K562 (cell line): ENCODE results near the gene DHX35. TPM values are rescaled to one million over a fixed set of nuclear protein-coding genes. Genes with fewer than 3 reads are reported as not detected.

Source experiments
- ATAC-seq: fragments of 200-7000 bp; cut with Tn5 transposase; 3 replicates; pipeline ENCODE4 v1.9.1; 2020; ENCODE audit warnings: moderate library complexity
- BruUV-seq: library from RNA; stranded (reverse); fragments of 400-500 nt; replicated peaks from 2 replicates; lab custom pipeline; 2021; lab: Mats Ljungman, UMichigan
- CTCF ChIA-PET: fragments of 300-600 bp; formaldehyde crosslinking; extraction: SDS; loops from one replicate; lab custom pipeline; 2021; ENCODE audit warnings: low intra/inter-chr PET ratio; lab: Yijun Ruan, JAX
- POLR2A ChIA-PET: fragments of 300-600, 350-650 bp; sonication (Branson Sonifier 250); formaldehyde crosslinking; extraction: SDS; loops from one replicate; lab custom pipeline; 2021; ENCODE audit warnings: antibody characterized with exemption, inconsistent platforms; lab: Yijun Ruan, JAX
- DNase-seq, 4 experiments: peaks; one replicate each; pipeline versions ENCODE4 v3.0.0 to v3.0.0-alpha.2; 2011 to 2018; ENCODE audit warnings: low spot score in 3 of 4, mixed read lengths in 3 of 4; ENCODE audit errors: extremely low read depth in 1 of 4
- FAIRE-seq: peaks from 2 replicates; lab custom pipeline; 2011; peaks lifted over from hg19 to GRCh38; lab: Jason Lieb, UNC
- H2AFZ ChIP-seq: 2 replicates; pipeline ENCODE4 v1.6.0; 2011; ENCODE audit warnings: low read depth, low read length, control low read depth, inconsistent platforms
- H3K27ac ChIP-seq: fragments of 200-600 bp; 3 replicates; pipeline ENCODE4 v1.8.0; 2011; ENCODE audit warnings: low read depth, mild to moderate bottlenecking, control low read depth, inconsistent platforms, low read length, moderate library complexity, mixed read lengths; ENCODE audit errors: extremely low read depth
- H3K27me3 ChIP-seq, 2 experiments: fragments of 300-600 bp in 1 of 2; 2 replicates in 1 of 2; 3 replicates in 1 of 2; pipeline versions ENCODE4 v1.6.0 to v1.8.0; 2011; ENCODE audit warnings: inconsistent platforms in 2 of 2, low read length in 2 of 2, mild to moderate bottlenecking in 1 of 2, mixed read lengths in 1 of 2, moderate library complexity in 1 of 2; ENCODE audit not compliant: control insufficient read depth in 2 of 2, insufficient read depth in 2 of 2
- H3K36me3 ChIP-seq: fragments of 300-600 bp; 3 replicates; pipeline ENCODE4 v1.8.0; 2011; ENCODE audit warnings: mild to moderate bottlenecking, low read length, inconsistent platforms; ENCODE audit not compliant: control insufficient read depth, insufficient read depth
- H3K4me1 ChIP-seq, 2 experiments: fragments of 200-600 bp in 1 of 2; replicated peaks in 1 of 2; 2 replicates in 1 of 2; 3 replicates in 1 of 2; pipeline versions ENCODE4 v1.5.1 to v1.8.0; 2011; ENCODE audit warnings: inconsistent platforms in 2 of 2, low read length in 2 of 2, mild to moderate bottlenecking in 1 of 2, mixed read lengths in 1 of 2, moderate library complexity in 1 of 2; ENCODE audit not compliant: control insufficient read depth in 2 of 2, insufficient read depth in 2 of 2
- H3K4me2 ChIP-seq: 2 replicates; pipeline ENCODE4 v1.6.1; 2011; ENCODE audit warnings: low read length, control low read depth, inconsistent platforms, mixed read lengths; ENCODE audit not compliant: insufficient read depth
- H3K4me3 ChIP-seq: fragments of 200-600 bp; sonication (generic), shearing (Covaris generic); 2 replicates; pipeline ENCODE4 v1.5.1; 2016; ENCODE audit warnings: control low read depth, inconsistent platforms
- H3K79me2 ChIP-seq: fragments of 200-600 bp; 3 replicates; pipeline ENCODE4 v1.8.0; 2011; ENCODE audit warnings: low read length, inconsistent platforms; ENCODE audit not compliant: control insufficient read depth, insufficient read depth
- H3K9ac ChIP-seq, 2 experiments: 2 replicates each; pipeline versions ENCODE4 v1.6.0 to v1.6.1; 2011; ENCODE audit warnings: low read depth in 2 of 2, low read length in 2 of 2, control low read depth in 1 of 2, inconsistent platforms in 1 of 2, mild to moderate bottlenecking in 1 of 2, mixed read lengths in 1 of 2; ENCODE audit not compliant: insufficient read depth in 1 of 2
- H3K9me1 ChIP-seq: one replicate; pipeline ENCODE4 v1.6.0; 2011; ENCODE audit warnings: inconsistent platforms, mild to moderate bottlenecking, low read length, moderate library complexity; ENCODE audit not compliant: control insufficient read depth, insufficient read depth
- H3K9me3 ChIP-seq: replicated peaks from 2 replicates; pipeline ENCODE4 v1.5.1; 2011; ENCODE audit warnings: low read depth, low read length, inconsistent platforms; ENCODE audit not compliant: control insufficient read depth, insufficient read depth
- H4K20me1 ChIP-seq: replicated peaks from 2 replicates; pipeline ENCODE4 v1.6.1; 2011; ENCODE audit warnings: low read length, inconsistent platforms, mixed read lengths; ENCODE audit not compliant: control insufficient read depth, insufficient read depth
- SAFB2 ChIP-seq: fragments of 200-400 bp; formaldehyde crosslinking; IDR thresholded peaks from 2 replicates; pipeline ENCODE4 v1.6.1; 2018; ENCODE audit warnings: borderline replicate concordance, low read length, low read depth, moderate library complexity; ENCODE audit not compliant: severe bottlenecking
- ZNF124 ChIP-seq: sonication (generic); formaldehyde crosslinking; IDR thresholded peaks from 2 replicates; pipeline ENCODE4 v1.8.1; 2022; ENCODE audit warnings: missing genetic modification reagents
- WGBS: fragments of 100-300 bp; shearing (Covaris generic); methylation state at CpG from one replicate; pipeline ENCODE4 v1.1.6; 2016; ENCODE audit warnings: low coverage, mixed read lengths; ENCODE audit not compliant: insufficient coverage; ENCODE audit errors: missing lambda C conversion rate; 5-methylcytosine and 5-hydroxymethylcytosine counted together
- in situ Hi-C: fragments of 300-500 bp; cut with MboI; formaldehyde crosslinking; loops from 4 replicates; pipeline ENCODE4 v1.15.0; 2018; ENCODE audit warnings: inconsistent platforms, mixed read lengths
- intact Hi-C: fragments of 100-400 bp; cut with micrococcal nuclease; formaldehyde crosslinking; loops from 2 replicates; pipeline ENCODE4 v1.14.2; 2022
- polyA plus RNA-seq, 8 experiments: library from polyadenylated mRNA; depleted of rRNA in 4 of 8; stranded (reverse) in 5 of 8; unstranded in 3 of 8; fragments of >200 nt; fragmentation: Nextera tagmentation in 2 of 8; fragmentation: Illumina TruSeq in 1 of 8; extraction: Ambion mirVana in 2 of 8; extraction: Trizol in 1 of 8; gene quantifications; 2 replicates each; pipeline versions ENCODE4 v1.2.1 to v1.2.3, GENCODE V29; 2011 to 2014; ENCODE audit warnings: inconsistent platforms in 1 of 8, missing spikeins in 1 of 8
- total RNA-seq, 7 experiments: library from RNA; depleted of rRNA in 6 of 7; stranded (reverse); fragments of >200 nt in 6 of 7; fragmentation: Illumina TruSeq in 2 of 7; extraction: Trizol in 2 of 7; gene quantifications; 2 replicates each; pipeline versions ENCODE4 v1.2.1 to v1.2.3, GENCODE V29; 2011 to 2021; ENCODE audit warnings: low replicate concordance in 1 of 7
- TF ChIP-seq, protein P1 (sequence below): sonication (generic); formaldehyde crosslinking; IDR thresholded peaks from 2 replicates; pipeline ENCODE4 v1.8.0; 2022; ENCODE audit warnings: mild to moderate bottlenecking, missing genetic modification reagents

Gene DHX35
- total and polyA plus RNA-seq, 9 of the 15 experiments (the other 6 are each of a cell fraction or from before 2014, with no cell fraction given): 6.5 to 25.6 (median 16.9) TPM

DNA sequence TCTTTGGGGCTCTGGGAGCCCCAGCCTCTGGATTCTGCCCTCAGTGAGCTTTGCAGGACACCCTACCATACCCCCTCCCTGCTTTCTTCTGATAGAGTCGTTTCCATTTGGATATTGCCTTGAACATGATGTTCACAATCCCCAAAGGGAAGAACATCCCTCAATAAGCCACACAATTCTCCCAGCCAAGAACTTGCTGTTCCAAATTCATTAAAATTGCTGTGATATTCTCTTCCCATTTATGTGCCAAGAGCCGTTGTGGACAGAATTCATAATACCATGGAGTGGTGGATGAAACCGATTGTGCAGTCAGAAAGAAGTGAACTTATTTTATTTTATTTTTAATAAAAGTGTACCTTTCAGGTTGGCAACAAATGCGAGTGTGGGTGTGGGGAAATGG is 95.8 kb downstream of the DHX35 start:
- Histone ChIP-seq H3K4me3 (no peak overlapping the region), H3K9me1 (no peaks in the 10 kb centered on the region), H2AFZ (no peak overlapping the region), H3K4me2 (no peak overlapping the region), H3K4me1 (no peaks in the 10 kb centered on the region), H4K20me1 (no peaks in the 10 kb centered on the region), H3K36me3 (no peaks in the 10 kb centered on the region), H3K27ac (no peak overlapping the region), H3K27me3 (peaks cover 15 to 49% of the 10 kb centered on the region in 2 experiments), H3K9me3 (no peaks in the 10 kb centered on the region), H3K79me2 (no peaks in the 10 kb centered on the region), H3K9ac (no peak overlapping the region)
- ATAC-seq (no peak), FAIRE-seq (no peak), DNase-seq (no peak)
- intact Hi-C loops (no loop called here), in situ Hi-C loops (no loop called here)
- TF ChIP-seq, protein P1, sequence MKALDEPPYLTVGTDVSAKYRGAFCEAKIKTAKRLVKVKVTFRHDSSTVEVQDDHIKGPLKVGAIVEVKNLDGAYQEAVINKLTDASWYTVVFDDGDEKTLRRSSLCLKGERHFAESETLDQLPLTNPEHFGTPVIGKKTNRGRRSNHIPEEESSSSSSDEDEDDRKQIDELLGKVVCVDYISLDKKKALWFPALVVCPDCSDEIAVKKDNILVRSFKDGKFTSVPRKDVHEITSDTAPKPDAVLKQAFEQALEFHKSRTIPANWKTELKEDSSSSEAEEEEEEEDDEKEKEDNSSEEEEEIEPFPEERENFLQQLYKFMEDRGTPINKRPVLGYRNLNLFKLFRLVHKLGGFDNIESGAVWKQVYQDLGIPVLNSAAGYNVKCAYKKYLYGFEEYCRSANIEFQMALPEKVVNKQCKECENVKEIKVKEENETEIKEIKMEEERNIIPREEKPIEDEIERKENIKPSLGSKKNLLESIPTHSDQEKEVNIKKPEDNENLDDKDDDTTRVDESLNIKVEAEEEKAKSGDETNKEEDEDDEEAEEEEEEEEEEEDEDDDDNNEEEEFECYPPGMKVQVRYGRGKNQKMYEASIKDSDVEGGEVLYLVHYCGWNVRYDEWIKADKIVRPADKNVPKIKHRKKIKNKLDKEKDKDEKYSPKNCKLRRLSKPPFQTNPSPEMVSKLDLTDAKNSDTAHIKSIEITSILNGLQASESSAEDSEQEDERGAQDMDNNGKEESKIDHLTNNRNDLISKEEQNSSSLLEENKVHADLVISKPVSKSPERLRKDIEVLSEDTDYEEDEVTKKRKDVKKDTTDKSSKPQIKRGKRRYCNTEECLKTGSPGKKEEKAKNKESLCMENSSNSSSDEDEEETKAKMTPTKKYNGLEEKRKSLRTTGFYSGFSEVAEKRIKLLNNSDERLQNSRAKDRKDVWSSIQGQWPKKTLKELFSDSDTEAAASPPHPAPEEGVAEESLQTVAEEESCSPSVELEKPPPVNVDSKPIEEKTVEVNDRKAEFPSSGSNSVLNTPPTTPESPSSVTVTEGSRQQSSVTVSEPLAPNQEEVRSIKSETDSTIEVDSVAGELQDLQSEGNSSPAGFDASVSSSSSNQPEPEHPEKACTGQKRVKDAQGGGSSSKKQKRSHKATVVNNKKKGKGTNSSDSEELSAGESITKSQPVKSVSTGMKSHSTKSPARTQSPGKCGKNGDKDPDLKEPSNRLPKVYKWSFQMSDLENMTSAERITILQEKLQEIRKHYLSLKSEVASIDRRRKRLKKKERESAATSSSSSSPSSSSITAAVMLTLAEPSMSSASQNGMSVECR (CRISPR knock-in tag): no peak
- no peak for TF ChIP-seq ZNF124 (CRISPR knock-in tag)
- no peak for TF ChIP-seq SAFB2
- POLR2A ChIA-PET: interaction anchor here (1.2 kb wide), 1 partner anchor 26 kb away, joined by 3 read pairs; no protein-coding TSS in a partner anchor
- BruUV-seq: no TSS peak
- CTCF ChIA-PET: no interaction called here
- 0% methylated on average over 4 of the region's 4 CpGs for WGBS
